HL-60 (cell line): ENCODE results near the gene IRX5.

ENCODE experiments used
- DNase-seq, 2 experiments: peaks; one replicate each; pipeline ENCODE4 v3.0.0-alpha.2; 2010 to 2020; ENCODE audit warnings: low read depth in 1 of 2, low spot score in 1 of 2
- H3K27ac ChIP-seq: fragments of 250-450 bp; sonication (Bioruptor Pico); replicated peaks from 2 replicates; pipeline ENCODE4 v1.5.1; 2020; ENCODE audit warnings: mild to moderate bottlenecking, moderate library complexity
- H3K27me3 ChIP-seq: fragments of 250-450 bp; sonication (Bioruptor Pico); 2 replicates; pipeline ENCODE4 v1.5.1; 2021; ENCODE audit warnings: mild to moderate bottlenecking, moderate library complexity; ENCODE audit not compliant: insufficient read depth, poor library complexity, severe bottlenecking
- H3K4me3 ChIP-seq: replicated peaks from 2 replicates; pipeline ENCODE4 v1.5.1; 2011; ENCODE audit warnings: mild to moderate bottlenecking, control low read depth, low read length; ENCODE audit not compliant: insufficient read depth
- CTCF ChIP-seq: IDR thresholded peaks from one replicate; pipeline ENCODE4 v1.5.1; 2011; ENCODE audit warnings: low read length, control low read depth, inconsistent platforms; ENCODE audit not compliant: insufficient read depth
- GABPA ChIP-seq: IDR thresholded peaks from 2 replicates; pipeline ENCODE4 v1.6.1; 2012; ENCODE audit warnings: low read depth
- POLR2AphosphoS5 ChIP-seq: IDR thresholded peaks from 2 replicates; pipeline ENCODE4 v1.6.1; 2012; ENCODE audit warnings: low read depth
- REST ChIP-seq: IDR thresholded peaks from 2 replicates; pipeline ENCODE4 v1.6.1; 2012; ENCODE audit warnings: low read depth; ENCODE audit not compliant: insufficient replicate concordance
- SPI1 ChIP-seq: IDR thresholded peaks from 2 replicates; pipeline ENCODE4 v1.6.1; 2012; ENCODE audit warnings: low read depth, mild to moderate bottlenecking, borderline replicate concordance

IRX5 gene

GRCh38 chr16:54886078-54886477 is 44.6 kb upstream of the IRX5 start:
- Histone ChIP-seq H3K27ac (no peak overlapping the region), H3K4me3 (no peak overlapping the region), H3K27me3 (no peaks in the 10 kb centered on the region)
- TF ChIP-seq REST = no peak
- no peak for TF ChIP-seq CTCF
- TF ChIP-seq GABPA = no peak
- TF ChIP-seq SPI1 = no peak
- no peak for TF ChIP-seq POLR2AphosphoS5
- no peak for DNase-seq

GRCh38 chr16:54890381-54890780 is 40.3 kb upstream of the IRX5 start:
- TF ChIP-seq GABPA (no peak), REST (no peak), POLR2AphosphoS5 (no peak), CTCF (no peak), SPI1 (no peak)
- Histone ChIP-seq H3K4me3 (no peak overlapping the region), H3K27me3 (no peaks in the 10 kb centered on the region), H3K27ac (no peak overlapping the region)
- no peak for DNase-seq

- Histone ChIP-seq H3K4me3 (no peak overlapping the region), H3K27me3 (no peaks in the 10 kb centered on the region)
- TF ChIP-seq GABPA = no peak
- no peak for TF ChIP-seq REST
- TF ChIP-seq SPI1 = no peak
- TF ChIP-seq POLR2AphosphoS5 = no peak
- TF ChIP-seq CTCF = no peak
These were observed 39.3 kb upstream of the IRX5 start for GRCh38 chr16:54891346-54891745.

More at GRCh38 chr16:54891346-54891745, 39.3 kb upstream of the IRX5 start:
- H3K27ac ChIP-seq = no peak overlapping the region
- DNase-seq = no peak
